ENCODE results near the gene NUDT2.
"Not testable (repeated sequence)": the region's sequence is repeated elsewhere in the genome, so short reads cannot be mapped to it uniquely, and the experiment has no call there.

Gene NUDT2

DNA sequence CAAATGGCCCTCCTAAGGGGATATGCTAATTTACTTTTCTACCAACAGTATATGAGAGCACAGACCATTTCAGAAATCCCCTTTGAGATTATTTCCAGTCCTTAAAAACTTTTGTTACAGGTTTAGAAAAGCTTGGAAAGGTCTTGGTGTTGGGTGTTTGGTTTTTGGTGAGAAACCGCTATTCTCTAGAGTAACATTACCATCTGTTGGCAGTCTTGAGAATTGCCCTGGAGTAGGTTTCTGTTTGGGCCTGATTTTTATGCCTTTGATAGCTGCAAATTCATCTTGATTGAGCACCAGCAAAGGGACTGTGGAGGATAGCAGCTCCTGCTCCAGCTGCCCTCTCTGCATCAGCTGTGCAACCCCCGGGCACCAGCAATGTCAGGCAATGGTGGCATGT is 8.0 kb downstream of the NUDT2 start:
- DNase-seq, result no peak

DNA sequence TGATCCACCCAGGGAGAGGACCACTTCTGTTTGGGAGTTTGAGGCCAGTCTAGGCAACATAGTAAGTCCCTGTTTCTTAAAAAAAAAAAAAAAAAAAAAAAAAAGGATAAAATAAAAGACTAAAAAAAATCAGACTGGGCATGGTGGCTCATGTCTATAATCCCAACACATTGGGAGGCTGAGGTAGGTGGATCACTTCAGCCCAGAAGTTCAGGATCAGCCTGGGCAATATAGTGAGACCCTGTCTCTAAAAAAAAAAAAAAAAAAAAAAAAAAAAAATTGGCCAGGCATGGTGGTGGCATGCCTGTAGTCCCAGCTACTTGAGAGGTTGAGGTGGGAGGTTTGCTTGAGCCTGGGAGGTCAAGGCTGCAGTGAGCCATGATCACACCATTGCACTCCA is 8.7 kb downstream of the NUDT2 start:
- not testable (repeated sequence) for DNase-seq

DNA sequence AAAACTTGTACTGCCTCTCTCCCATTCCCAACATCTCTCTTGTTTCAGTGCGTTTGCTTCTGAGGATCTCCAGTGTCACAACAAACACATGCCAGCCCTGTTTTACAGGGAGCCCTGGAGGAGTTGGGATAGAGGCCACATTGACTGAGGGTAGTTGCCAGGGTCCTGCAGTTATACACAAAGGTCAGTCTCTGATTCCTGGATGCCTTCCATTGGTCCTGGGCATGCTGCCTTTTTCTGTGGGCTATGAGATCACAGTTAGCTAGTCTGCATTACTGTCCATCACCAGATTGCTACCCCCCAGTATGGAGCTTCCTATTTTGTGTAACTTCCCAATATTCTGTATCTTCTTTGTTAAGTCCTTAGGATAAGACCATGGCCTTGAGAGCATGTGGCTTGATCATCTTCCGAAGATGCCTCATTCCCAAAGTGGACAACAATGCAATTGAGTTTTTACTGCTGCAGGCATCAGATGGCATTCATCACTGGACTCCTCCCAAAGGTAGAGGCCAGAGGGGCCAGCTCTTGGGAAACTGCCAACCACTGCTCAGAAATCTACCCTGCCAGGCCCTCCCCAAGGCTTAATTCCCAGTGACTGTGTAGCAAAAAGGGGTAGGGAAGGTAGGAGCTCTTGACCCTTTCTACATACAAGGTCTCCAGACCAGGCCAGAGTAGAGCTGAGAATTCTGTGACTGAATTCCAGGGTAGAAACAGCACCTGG is 9.5 kb downstream of the NUDT2 start:
- no peak for DNase-seq

DNA sequence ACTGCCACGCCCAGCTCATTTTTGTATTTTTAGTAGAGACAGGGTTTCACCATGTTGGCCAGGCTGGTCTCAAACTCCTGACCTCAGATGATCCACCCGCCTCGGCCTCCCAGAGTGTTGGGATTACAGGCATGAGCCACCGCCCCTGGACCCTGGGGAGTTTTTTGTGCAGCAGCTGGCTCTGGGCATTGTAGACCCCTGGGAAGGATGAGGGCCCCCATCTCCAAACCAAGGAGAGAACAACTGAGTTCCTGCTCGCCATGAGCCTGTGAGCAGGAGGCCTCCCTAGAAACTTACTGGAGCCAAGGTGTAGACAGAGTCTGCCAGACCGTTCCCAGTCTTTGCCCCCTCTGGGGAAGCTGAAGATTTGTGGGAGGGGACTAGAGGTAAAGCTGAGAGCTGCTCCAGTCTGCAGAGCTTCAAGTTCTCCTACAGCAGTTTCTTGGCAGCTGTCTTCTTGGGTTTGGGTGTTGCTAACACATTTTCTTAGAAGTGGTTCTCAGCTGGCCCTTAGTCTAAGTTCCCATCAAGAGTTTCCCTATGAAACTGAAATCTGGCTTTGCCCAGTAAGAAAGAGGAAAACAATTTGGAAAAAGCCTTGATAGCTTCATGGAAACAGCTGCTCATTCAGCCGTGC is 12.4 kb downstream of the NUDT2 start:
- no peak for DNase-seq

DNA sequence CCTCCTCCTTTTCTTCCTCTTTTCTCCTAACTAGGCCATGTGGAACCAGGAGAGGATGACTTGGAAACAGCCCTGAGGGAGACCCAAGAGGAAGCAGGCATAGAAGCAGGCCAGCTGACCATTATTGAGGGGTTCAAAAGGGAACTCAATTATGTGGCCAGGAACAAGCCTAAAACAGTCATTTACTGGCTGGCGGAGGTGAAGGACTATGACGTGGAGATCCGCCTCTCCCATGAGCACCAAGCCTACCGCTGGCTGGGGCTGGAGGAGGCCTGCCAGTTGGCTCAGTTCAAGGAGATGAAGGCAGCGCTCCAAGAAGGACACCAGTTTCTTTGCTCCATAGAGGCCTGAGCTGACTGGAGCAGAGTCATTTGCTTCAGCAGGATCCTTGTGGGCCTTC is 13.7 kb downstream of the NUDT2 start:
- DNase-seq, result no peak

DNA sequence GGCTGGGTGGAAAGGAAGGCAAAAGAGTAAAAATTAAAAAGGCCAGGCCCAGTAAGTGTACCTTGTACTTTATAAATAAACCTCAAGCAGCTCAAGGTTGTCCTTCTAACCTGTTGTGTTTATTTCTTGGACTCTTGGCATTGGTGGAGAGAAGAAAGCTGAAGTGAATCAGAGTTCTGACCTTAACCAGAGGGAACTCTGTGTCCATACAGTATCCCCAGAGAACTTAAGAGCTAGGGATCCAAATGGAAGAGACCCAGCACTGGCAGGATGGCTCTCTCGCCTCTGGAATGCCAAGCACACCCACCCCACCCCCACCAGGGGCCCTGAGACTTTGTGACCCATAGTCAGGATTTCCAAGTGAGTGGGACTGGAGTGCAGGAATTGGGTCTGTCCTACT is 14.2 kb downstream of the NUDT2 start:
- DNase-seq, result no peak

DNA sequence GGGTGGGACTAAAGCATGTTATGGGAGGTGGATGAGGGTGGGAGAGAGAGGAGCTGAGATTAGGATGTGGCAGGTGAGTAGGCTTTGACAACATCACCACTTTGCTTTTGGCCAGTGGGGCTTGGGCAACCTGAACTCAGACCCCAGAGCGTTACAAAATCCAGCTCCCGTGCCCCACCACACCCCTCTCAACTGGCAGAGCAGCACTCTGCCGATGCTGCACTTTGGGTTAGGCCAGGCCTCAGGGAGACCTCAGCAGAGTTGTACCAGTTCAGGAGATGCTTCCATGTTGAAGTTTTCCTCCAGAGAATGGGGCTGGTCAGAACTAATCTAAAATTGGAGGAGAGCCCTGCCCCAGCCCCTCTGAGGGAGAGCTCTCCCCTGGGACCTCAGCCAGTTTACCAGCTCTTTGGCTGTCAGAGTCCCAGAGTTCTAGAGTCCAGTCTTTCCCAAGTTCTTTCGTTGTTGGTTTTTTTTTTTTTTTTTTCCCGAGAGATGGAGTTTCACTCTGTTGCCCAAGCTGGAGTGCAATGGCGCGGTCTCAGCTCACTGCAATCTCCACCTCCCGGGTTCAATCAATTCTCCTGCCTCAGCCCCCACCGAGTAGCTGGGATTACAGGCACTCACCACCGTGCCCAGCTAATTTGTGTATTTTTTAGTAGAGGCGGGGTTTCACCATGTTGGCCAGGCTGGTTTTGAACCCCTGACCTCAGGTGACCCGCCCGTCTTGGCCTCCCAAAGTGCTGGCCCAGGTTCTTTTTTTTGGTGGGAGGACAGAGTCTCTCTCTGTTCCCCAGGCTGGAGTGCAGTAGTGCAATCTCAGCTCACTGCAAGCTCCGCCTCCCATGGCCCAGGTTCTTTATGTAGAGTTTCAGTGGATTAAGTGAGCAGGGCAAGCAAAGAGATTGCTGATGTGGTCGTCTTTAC is 17.8 kb downstream of the NUDT2 start:
- no peak for DNase-seq

DNA sequence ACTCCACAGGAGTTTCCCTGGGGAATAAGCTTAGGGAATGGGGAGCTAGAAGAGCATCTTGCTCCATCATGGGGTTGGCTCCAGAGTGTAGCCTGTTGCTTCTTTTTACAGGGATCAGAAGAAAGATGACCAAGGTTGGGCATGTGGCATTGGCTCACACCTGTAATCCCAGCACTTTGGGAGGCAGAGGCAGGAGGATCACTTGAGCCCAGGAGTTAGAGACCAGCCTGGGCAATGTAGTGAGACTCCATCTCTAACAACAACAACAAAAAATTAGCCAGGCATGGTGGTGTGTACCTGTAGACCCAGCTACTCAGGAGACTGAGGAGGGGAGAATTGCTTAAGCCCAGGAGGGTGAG is 18.4 kb downstream of the NUDT2 start:
- no peak for DNase-seq

DNA sequence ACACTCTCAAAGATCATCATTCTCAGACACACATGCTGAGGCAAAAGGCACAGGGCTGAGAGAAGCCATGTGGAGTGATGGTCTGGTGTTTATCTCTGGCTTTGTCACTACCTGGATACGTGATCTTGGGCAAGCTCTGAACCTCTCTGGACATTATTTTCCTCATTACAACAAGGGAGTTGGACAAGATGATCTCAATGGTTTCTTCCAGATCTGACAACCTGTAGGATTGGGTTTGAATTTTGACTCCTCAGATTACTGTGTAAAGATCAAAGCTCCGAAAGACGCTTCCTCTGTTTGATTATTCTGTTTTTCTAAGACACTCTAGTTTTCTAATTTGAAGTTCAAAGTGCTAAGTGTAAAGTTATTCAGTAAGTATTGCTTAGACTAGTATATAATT is 20.0 kb downstream of the NUDT2 start:
- no peak for DNase-seq

DNA sequence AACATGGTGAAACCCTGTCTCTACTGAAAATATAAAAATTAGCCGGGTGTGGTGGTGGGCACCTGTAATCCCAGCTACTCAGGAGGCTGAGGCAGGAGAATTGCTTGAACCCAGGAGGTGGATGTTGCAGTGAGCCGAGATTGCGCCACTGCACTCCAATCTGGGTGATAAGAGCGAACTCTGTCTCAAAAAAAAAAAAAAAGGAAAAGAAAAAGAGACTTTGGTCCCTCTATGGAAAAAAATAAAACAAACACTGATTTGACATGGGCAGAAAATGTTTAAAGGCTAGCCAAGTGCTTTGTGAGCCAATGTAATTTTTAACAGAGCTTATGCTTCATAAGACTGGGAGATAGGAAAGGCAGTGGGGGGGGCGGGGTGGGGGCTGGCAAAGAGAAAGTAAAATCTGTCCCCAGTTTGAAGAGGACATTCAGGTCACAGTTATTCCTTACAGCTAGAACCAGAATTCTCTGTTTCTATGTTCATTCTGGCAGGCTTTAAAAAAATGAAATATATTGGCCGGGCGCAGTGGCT is 22.8 kb downstream of the NUDT2 start:
- not testable (repeated sequence) for DNase-seq

DNA sequence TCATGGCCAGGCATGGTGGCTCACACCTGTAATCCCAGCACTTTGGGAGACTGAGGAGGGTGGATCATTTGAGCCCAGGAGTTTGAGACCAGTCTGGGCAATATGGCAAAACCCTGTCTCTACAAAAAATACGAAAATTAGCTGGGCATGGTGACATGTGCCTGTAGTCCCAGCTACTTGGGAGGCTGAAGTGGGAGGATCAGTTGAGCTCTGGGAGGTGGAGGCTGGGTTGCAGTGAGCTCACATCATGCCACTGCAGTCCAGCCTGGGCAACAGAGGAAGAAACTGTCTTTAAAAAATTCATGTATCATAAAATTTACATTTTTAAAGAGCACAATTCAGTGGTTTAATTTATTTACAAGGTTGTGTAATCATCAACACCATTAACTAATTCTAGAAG is 23.6 kb downstream of the NUDT2 start:
- not testable (repeated sequence) for DNase-seq

DNA sequence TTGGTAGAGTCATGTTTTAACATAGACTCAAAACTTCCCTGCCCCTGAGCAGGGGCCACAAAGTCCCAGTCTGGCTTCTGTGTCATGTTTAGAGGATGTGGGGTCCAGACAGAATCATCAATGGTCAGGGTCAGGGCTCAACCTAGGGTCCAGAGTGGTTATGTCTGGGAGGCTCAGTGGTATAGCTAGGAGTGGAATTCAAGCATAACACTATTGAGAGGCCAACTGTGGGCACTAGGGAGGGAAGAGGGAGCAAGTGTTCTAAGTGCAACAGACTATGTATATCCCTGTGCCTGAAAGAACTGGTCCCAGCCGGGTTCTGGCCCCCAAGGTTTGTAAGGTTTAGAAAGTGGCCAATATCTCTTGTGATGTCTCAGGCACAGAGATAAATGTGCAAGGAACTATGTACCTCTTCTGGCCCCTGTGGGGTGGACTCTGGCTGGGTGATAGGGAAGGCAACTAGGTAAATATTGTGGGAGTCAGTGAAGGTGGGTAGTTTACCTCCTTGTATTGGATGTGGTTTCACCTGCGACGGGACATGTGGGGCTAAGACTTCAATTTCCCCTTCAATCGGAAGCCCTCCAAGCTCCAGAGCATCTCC is 33.3 kb downstream of the NUDT2 start:
- DNase-seq, result no peak

DNA sequence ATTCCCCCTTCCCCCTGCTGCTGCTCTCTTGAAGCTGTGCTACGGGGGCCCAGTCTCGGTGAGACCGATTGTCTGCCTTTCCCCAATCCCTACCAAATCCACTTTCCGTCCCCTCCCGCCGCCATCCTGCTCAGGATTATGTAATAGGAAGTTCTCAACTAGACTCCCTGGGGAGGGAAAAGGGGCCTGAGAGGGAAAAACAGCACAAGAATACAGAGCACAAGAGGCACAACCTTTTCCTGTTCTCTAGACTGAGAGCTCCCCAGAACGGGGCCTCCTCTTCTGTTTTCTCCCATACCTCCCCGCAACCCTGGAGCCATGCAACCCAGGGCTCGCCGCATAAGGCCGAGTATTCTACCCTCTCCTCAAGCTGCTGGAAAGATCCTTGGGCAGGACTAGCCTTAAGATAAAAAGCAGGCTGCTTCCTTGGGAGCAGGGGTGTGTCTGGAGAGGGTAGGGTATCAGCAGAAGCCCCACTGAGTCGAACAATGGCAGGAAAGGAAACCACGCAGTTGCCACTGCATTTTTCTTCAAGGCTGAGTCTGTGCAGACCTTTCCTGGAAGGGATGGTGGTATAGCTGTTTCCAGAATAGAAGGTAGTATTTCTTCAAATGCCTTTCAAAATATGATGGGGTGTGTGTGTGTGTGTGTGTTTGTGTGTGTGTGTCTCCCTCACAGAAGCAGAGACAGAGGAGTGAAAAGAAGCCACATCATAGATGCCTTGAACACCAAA is 34.4 kb downstream of the NUDT2 start:
- DNase-seq, result peak; percentile 20

DNA sequence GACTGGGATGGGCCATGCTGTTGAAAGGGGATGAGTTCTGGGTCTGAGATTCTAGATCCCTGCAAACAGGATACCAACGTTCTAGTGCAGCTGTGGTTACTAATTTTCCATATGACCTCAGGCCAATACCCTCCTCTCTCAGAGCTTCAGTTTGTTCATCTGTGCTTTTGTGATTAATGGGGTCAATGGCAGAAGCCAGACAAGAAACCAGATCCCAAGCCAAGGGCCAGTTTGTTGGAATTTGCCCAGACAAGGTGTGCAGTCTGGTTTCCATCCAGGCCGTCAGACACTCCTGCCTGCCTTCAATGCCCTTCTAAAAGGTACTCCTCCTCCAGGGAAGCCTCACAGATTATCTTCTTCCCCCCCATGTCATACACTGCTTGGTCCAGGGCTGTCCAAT is 35.9 kb downstream of the NUDT2 start:
- DNase-seq, result no peak

DNA sequence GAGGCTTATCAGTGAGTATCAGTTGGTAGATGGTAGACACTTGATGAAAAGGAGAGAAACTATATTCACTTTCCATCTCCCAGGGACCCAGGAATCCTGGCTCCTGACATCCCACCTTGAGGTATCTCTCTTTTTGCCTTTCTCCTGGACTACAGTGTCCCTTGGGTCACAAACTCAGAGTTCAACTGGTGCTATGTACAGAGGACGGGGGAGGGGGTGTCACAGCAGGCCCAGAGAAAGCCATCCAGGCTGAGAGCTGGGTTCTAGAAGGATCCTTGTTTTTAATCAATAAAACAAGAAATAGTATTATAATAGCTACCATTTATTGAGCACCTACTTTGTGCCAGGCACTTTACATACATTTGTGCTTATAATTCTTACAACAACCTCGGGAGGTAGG is 37.0 kb downstream of the NUDT2 start:
- no peak for DNase-seq

DNA sequence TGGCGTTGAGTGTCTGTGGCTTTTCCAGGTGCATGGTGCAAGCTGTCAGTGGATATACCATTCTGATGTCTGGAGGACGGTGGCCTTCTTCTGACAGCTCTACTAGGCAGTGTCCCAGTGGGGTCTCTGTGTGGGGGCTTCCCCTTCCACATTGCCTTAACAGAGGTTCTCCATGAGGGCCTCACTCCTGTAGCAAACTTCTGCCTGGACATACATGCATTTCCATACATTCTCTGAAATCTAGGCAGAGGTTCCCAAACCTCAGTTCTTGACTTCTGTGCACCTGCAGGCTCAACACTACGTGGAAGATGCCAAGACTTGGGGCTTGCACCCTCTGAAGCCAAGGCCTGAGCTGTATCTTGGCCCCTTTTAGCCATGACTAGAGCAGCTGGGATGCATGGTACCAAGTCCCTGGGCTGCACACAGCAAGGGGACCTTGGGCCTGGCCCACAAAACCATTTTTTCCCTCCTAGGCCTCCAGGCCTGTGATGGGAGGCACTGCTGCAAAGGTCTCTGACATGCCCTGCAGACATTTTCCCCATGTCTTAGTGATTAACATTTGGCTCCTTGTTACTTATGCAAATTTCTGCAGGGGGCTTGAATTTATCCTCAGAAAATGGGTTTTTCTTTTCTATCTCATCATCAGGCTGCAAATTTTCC is 38.5 kb downstream of the NUDT2 start:
- not testable (repeated sequence) for DNase-seq

DNA sequence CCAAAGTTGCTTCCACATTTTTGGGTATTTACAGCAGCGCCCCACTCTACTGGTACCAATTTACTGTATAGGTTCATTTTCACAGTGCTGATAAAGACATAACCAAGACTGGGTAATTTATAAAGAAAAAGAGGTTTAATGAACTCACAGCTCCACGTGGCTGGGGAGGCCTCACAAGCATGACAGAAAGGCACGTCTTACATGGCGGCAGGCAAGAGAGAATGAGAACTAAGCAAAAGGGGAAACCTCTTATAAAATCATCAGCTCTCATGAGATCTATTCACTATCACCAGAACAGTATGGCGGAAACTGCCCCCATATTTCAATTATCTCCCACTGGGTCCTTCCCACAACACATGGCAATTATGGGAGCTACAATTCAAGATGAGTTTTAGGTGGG is 39.4 kb downstream of the NUDT2 start:
- not testable (repeated sequence) for DNase-seq

DNA sequence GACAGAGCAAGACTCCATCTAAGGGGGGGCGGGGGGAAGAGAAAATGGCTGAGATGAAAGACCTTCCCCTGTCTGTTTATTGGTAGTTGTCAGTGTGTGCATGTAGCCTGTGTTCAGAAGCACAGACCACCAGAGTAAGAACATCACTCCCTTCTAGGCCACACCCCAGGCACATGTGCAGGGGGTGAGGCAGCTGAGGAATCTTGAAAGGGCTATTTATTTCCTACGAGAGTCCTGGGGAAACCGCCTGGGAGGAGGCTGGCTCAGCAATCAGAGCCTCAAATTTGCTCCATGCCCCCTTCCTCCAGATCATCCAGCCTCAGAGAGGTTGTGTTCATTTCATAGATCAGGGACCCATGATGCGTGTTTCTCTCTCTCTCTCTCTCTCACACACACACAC is 40.3 kb downstream of the NUDT2 start:
- DNase-seq, result no peak

DNA sequence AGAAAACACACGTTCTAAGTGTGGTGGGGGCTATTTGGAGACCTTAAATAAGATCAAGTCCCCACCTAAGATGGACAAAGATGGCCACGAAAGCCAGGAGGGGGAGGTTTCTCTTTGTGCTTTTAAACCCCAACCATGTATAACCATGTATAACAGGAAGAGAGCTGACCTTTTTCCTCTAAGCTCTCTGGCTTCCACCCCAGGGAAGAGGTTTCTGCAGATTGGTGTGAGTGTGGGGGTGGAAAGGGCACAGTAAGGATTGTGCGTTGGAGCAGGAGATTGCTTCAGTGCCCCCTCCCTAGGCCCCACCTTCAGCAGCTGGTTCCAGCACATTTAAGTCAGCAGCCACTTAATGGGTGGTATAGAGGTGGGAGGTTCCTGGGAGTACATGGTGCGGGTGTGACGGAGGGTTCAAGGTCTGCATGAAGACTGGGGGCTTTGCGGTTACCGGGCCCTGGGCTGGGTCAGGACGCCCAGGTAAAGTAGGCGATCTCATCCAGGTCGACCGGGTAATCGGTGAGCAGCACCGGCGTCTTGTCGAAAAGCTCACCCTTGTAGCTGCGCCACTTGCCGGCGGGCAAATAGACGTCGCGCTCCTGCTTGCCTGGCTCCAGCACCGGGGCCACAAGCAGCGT is 41.1 kb downstream of the NUDT2 start:
- no peak for DNase-seq

DNA sequence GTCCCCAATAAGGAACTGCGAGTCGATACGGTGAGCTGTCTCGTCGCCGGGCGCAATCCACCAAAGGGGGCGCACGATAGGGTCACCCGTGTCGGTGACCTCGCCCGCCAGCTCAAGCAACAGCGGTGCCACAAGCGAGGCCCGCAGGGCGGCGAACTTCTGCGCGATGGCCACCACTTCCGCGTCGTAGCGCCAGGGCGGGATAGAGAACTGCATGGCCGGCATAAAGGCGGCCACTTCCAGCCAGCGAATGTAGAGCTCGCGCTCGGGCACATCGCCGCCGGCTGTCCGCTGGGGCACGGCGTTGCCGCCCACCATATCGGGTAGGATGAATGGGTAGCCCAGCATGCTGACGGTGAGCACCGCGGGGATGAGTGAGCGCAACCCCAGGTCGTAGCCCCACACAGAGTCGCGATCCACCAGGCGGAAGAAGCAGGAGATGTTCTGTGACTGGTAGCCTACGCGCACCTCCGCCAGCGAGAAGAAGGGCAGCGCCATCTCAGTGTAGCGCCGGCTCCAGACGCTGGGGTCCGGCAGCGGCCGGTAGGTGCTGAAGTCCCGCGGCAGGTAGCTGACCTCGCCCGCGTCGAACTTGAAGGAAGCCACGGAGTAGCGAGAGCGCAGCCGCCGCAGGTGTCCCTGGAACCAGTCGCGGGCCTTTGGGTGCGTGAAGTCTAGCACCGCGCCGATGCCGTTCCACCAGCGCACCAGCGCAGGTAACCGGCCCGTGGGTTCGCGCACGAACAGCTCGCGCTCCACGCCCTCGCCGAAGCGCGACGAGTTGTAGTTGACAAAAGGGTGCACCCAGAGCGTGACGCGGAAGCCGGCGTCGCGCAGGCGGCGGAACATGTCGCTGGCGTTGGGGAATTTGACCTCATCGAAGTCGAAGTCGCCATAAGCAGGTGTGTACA is 41.9 kb downstream of the NUDT2 start:
- DNase-seq, result no peak

Measured in fibroblast of upper back skin (primary cell).